ENCODE measurements around the gene FBXO21.
"Not testable (repeated sequence)": the region's sequence is repeated elsewhere in the genome, so short reads cannot be mapped to it uniquely, and the experiment has no call there.

FBXO21 gene

DNA sequence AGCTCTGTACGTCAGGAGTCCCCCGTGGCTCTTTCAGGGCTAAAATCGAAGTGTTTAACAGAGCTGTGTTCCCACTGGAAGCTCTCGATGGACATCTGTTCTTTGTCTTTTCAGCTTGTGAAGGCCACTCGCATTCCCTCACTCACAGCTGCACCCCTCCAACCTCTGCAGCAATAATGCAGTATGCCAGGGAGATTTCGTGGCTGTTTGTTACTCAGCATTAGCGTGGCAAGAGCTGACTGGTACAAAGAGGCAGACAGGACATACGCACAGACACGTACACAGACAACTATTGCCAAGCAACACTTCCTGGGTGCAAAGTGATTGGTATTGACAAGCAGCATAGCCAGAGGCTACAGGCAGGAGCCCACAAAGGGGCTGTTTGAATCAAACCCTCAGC is 11.8 kb upstream of the FBXO21 start:
- Histone ChIP-seq H3K9me3 (ENCODE audit: control insufficient read depth, low read length) (no peaks in the 10 kb centered on the region), H3K4me3 (ENCODE audit: extremely low read depth, insufficient read depth, low read length, poor library complexity, severe bottlenecking) (no peak overlapping the region), H3K36me3 (ENCODE audit: control insufficient read depth, insufficient read depth, low read length) (no peaks in the 10 kb centered on the region), H3K27ac (ENCODE audit: low read depth, low read length, severe bottlenecking) (no peak overlapping the region), H3K4me1 (ENCODE audit: control insufficient read depth, insufficient read depth, low read length, poor library complexity, severe bottlenecking) (no peaks in the 10 kb centered on the region)
- 86 to 95% methylated on average over 6 to 8 of the region's 9 CpGs for WGBS, 2 experiments (ENCODE audit: insufficient coverage in 2 of 2)

DNA sequence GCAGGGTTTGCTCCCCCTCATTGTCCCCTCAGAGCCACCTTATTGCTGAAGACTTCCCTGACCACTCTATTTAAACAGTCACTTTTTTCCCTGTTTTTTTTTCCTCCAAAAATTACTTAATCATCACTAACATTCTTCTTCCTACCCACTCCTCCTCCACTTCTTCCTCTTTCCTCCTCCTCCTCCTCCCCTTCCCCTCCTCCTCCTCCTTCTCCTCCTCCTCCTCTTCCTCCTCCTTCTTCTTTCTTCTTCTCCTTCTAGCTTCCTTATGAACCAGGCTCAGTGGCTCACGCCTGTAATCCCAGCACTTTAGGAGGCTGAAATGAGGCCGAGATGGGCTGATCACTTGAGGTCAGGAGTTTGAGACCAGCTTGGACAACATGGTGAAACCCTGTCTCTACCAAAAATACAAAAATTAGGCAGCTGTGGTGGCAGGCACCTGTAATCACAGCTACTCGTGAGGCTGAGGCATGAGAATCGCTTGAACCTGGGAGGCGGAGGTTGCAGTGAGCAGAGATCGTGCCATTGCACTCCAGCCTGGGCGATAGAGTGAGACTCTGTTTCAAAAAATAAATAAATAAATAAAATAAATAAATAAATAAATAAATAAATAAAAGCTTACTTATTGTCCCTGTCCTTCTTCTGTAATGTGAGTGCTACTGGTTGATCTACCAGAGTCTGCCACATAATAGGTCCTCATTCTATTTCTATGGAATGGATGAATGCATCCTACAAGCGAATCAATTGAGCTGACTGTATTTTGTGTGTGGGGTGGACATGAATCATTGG is 9.9 kb upstream of the FBXO21 start:
- not testable (repeated sequence) for H3K36me3 ChIP-seq (ENCODE audit: control insufficient read depth, insufficient read depth, low read length); H3K27ac ChIP-seq (ENCODE audit: low read depth, low read length, severe bottlenecking); H3K4me1 ChIP-seq (ENCODE audit: control insufficient read depth, insufficient read depth, low read length, poor library complexity, severe bottlenecking); H3K9me3 ChIP-seq (ENCODE audit: control insufficient read depth, low read length); H3K4me3 ChIP-seq (ENCODE audit: extremely low read depth, insufficient read depth, low read length, poor library complexity, severe bottlenecking)
- WGBS, 2 experiments (ENCODE audit: insufficient coverage in 2 of 2): 71 to 98% methylated on average over 1 to 6 of the region's 8 CpGs

DNA sequence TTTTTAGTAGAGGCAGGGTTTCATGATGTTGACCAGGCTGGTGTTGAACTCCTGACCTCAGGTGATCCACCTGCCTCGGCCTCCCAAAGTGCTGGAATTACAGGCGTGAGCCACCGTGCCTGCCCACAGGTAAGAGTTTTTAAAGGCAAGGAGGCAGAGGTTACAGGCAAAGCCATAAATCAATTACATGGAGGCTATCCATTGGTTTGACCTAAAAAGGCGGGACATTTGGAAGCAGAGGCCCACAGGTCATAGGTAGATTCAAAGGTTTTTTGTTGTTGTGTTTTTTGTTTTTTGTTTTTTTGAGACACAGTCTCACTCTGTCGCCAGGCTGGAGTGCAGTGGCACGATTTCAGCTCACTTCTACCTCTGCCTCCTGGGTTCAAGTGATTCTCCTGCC is 6.1 kb upstream of the FBXO21 start:
- H3K36me3 ChIP-seq (ENCODE audit: control insufficient read depth, insufficient read depth, low read length); H3K9me3 ChIP-seq (ENCODE audit: control insufficient read depth, low read length); H3K4me1 ChIP-seq (ENCODE audit: control insufficient read depth, insufficient read depth, low read length, poor library complexity, severe bottlenecking); H3K27ac ChIP-seq (ENCODE audit: low read depth, low read length, severe bottlenecking); H3K4me3 ChIP-seq (ENCODE audit: extremely low read depth, insufficient read depth, low read length, poor library complexity, severe bottlenecking): not testable (repeated sequence)
- WGBS, 2 experiments (ENCODE audit: insufficient coverage in 2 of 2): 93 to 96% methylated on average over 4 to 6 of the region's 6 CpGs

DNA sequence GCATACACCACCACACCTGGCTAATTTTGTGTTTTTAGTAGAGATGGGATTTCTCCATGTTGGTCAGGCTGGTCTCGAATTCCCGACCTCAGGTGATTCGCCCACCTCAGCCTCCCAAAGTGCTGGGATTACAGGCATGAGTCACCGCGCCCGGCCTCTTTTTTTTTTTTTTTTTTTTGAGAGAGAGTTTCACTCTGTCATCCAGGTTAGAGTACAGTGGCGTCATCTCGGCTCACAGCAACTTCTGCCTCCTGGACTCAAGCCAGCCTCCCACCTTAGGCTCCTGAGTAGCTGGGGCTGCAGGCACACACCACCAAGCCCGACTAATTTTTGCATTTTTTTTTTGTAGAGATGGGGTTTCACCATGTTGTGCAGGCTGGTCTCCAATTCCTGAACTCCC is 4.8 kb upstream of the FBXO21 start:
- not testable (repeated sequence) for H3K4me1 ChIP-seq (ENCODE audit: control insufficient read depth, insufficient read depth, low read length, poor library complexity, severe bottlenecking); H3K27ac ChIP-seq (ENCODE audit: low read depth, low read length, severe bottlenecking); H3K4me3 ChIP-seq (ENCODE audit: extremely low read depth, insufficient read depth, low read length, poor library complexity, severe bottlenecking); H3K9me3 ChIP-seq (ENCODE audit: control insufficient read depth, low read length); H3K36me3 ChIP-seq (ENCODE audit: control insufficient read depth, insufficient read depth, low read length)
- 86% methylated on average over 1 of the region's 9 CpGs; no CpG with 5 or more reads in 1 of the 2 experiments for WGBS, 2 experiments (ENCODE audit: insufficient coverage in 2 of 2)

DNA sequence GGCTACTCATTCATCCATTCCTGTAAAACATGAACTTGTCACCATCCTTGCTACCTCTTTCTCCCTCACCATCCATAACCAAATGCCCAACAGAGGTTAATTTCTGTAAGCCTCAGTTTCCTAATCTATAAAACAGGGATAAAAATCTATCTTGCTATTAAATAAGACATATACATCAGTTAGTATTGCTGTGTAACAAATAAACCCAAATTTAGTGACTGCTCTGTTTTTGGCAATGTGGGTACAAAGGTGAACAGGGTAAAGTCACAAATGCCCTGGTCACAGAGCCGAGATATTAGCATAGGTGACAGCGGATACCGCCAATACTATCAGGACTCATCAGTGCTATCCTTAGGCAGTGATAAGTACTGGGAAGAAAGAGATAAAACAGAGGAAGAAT is 3.6 kb upstream of the FBXO21 start:
- WGBS, 2 experiments (ENCODE audit: insufficient coverage in 2 of 2): 67 to 90% methylated on average over 3 of the region's 3 CpGs
- H3K4me1 ChIP-seq (ENCODE audit: control insufficient read depth, insufficient read depth, low read length, poor library complexity, severe bottlenecking): peaks cover 1% of the 10 kb centered on the region
- no peak overlapping the region for H3K27ac ChIP-seq (ENCODE audit: low read depth, low read length, severe bottlenecking)
- no peaks in the 10 kb centered on the region for H3K9me3 ChIP-seq (ENCODE audit: control insufficient read depth, low read length)
- H3K36me3 ChIP-seq (ENCODE audit: control insufficient read depth, insufficient read depth, low read length): no peaks in the 10 kb centered on the region
- H3K4me3 ChIP-seq (ENCODE audit: extremely low read depth, insufficient read depth, low read length, poor library complexity, severe bottlenecking): no peak overlapping the region

DNA sequence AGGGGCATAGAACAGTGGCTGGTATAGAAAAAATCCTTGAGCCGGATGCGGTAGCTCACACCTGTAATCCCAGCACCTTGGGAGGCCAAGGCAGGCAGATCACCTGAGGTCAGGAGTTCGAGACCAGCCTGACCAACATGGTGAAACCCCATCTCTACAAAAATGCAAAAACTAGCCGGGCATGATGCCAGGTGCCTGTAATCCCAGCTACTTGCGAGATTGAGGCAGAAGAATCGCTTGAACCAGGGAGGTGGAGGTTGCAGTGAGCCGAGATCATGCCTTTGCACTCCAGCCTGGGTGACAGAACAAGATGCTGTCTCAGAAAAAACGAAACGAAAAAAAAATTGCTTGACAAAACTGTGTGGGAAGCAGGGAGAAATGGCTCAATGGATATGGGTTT is 2.3 kb upstream of the FBXO21 start:
- 86 to 94% methylated on average over 7 to 9 of the region's 9 CpGs for WGBS, 2 experiments (ENCODE audit: insufficient coverage in 2 of 2)
- not testable (repeated sequence) for H3K9me3 ChIP-seq (ENCODE audit: control insufficient read depth, low read length); H3K27ac ChIP-seq (ENCODE audit: low read depth, low read length, severe bottlenecking); H3K36me3 ChIP-seq (ENCODE audit: control insufficient read depth, insufficient read depth, low read length); H3K4me3 ChIP-seq (ENCODE audit: extremely low read depth, insufficient read depth, low read length, poor library complexity, severe bottlenecking); H3K4me1 ChIP-seq (ENCODE audit: control insufficient read depth, insufficient read depth, low read length, poor library complexity, severe bottlenecking)

DNA sequence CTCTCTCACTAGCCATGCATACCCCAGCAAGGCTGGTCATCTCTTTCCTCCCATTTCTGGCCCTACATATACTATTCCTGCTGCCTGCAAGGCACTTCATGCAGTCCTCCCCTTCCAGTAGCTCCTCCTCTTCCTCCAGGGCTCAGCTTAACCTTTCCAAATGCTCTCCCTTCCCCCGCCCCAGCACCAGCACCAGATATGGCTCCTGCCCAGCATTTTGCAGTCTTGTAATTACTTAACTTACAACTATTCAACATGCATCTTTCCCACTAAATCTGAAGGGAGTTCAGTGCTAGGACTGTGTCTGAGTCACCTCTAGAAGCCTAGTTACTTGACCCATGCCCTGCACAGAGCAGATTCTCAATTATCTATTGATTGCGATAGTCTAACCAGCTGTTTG is 1.8 kb upstream of the FBXO21 start:
- peaks cover 8% of the 10 kb centered on the region for H3K36me3 ChIP-seq (ENCODE audit: control insufficient read depth, insufficient read depth, low read length)
- H3K9me3 ChIP-seq (ENCODE audit: control insufficient read depth, low read length): no peaks in the 10 kb centered on the region
- no peak overlapping the region for H3K4me3 ChIP-seq (ENCODE audit: extremely low read depth, insufficient read depth, low read length, poor library complexity, severe bottlenecking)
- no peak overlapping the region for H3K27ac ChIP-seq (ENCODE audit: low read depth, low read length, severe bottlenecking)
- 67% methylated on average over 1 of the region's 2 CpGs; no CpG with 5 or more reads in 1 of the 2 experiments for WGBS, 2 experiments (ENCODE audit: insufficient coverage in 2 of 2)
- H3K4me1 ChIP-seq (ENCODE audit: control insufficient read depth, insufficient read depth, low read length, poor library complexity, severe bottlenecking): peaks cover 5% of the 10 kb centered on the region

DNA sequence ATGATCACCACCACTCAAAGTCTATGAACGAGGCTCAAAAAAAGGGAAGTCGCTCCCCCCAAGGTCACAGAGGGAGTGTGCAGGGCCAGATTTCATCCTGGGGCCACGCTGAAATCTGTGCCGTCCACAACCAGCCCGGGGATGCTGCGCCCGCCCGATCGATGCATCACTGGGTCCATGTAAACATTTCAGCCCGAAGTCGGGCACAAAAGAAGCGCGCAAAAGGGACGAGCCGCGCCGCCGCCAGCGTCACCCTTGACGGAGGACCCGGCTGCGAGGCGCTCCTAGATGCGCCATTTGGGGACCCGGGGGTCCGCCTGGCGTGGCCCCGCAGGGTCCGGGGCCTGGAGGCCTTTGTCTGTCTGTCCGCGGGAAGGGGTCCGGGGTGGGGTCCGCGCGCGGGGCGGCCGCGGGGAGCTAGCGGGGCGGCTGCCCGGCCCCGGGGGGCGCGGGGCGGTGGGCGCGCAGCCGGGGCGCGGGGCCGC is 503 bp downstream of the FBXO21 start:
- H3K4me3 ChIP-seq (ENCODE audit: extremely low read depth, insufficient read depth, low read length, poor library complexity, severe bottlenecking): peak overlapping the region; percentile 73
- H3K9me3 ChIP-seq (ENCODE audit: control insufficient read depth, low read length): no peaks in the 10 kb centered on the region
- peaks cover 5% of the 10 kb centered on the region for H3K4me1 ChIP-seq (ENCODE audit: control insufficient read depth, insufficient read depth, low read length, poor library complexity, severe bottlenecking)
- H3K36me3 ChIP-seq (ENCODE audit: control insufficient read depth, insufficient read depth, low read length): peaks cover 30% of the 10 kb centered on the region
- H3K27ac ChIP-seq (ENCODE audit: low read depth, low read length, severe bottlenecking): no peak overlapping the region
- 0 to 1% methylated on average over 24 to 43 of the region's 52 CpGs for WGBS, 2 experiments (ENCODE audit: insufficient coverage in 2 of 2)

DNA sequence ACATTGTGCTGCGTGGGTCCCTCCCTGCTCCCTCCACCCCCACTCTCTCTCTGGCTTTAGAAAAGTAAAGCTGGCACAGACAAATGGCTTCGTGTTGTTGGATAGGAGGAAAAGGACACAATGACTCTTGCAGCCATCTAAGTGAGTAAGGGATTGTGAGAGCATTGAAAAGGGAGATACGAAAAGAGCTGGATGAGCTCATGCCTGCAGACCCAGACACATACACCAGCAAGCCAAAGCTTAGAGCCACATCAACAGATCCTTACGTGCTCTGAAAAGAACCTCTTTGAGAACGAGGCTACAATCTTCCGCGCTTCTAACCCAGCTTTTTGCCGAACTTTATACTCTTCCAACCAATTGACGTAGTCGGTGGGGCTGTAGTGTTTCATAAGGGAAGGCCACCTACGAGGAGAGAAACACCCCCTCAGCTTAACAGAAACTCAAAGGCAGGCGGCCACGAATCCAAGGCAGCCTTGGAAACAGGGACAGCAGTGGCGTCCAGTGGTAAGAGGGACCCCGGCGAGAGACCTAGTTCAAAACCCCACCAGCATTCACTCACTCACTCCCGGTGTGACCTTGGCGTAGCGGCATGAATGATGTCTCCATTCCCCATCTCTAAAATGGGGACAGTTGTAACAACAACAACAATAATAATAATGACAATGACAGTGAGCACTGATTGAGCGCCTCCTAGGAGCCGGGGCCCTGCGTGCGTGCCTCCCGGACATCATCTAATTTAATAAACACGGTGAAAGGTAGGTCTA is 1.1 kb downstream of the FBXO21 start:
- Histone ChIP-seq H3K4me3 (ENCODE audit: extremely low read depth, insufficient read depth, low read length, poor library complexity, severe bottlenecking) (peak overlapping the region; percentile 73), H3K27ac (ENCODE audit: low read depth, low read length, severe bottlenecking) (peak overlapping the region; percentile 57), H3K9me3 (ENCODE audit: control insufficient read depth, low read length) (no peaks in the 10 kb centered on the region), H3K4me1 (ENCODE audit: control insufficient read depth, insufficient read depth, low read length, poor library complexity, severe bottlenecking) (peaks cover 5% of the 10 kb centered on the region), H3K36me3 (ENCODE audit: control insufficient read depth, insufficient read depth, low read length) (peaks cover 36% of the 10 kb centered on the region)
- WGBS, 2 experiments (ENCODE audit: insufficient coverage in 2 of 2): 7 to 27% methylated on average over 5 to 8 of the region's 25 CpGs

DNA sequence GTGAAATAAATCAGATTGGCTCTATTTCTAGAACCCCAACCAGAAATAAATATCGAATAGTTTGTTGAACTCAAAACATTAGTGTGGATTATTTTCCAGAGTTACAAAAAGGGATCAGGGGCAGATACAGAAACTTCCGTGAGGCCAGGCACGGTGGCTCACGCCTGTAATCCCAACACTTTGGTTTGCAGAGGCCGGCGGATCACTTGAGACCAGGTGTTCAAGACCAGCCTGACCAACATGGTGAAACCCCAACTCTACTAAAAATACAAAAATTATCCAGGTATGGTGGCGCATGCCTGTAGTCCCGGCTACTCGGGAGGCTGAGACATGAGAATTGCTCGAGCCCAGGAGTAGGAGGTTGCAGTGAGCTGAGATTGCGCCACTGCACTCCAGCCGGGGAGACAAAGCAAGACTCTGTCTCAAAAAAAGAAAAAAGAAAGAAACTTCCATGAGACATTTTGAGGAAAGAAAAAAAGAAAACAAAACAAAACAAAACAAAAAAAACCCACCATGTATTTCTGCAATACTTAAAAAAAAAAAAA is 2.1 kb downstream of the FBXO21 start:
- Histone ChIP-seq H3K4me3 (ENCODE audit: extremely low read depth, insufficient read depth, low read length, poor library complexity, severe bottlenecking) (no peak overlapping the region), H3K27ac (ENCODE audit: low read depth, low read length, severe bottlenecking) (no peak overlapping the region), H3K36me3 (ENCODE audit: control insufficient read depth, insufficient read depth, low read length) (peaks cover 46% of the 10 kb centered on the region)

More for the DNA sequence above, 2.1 kb downstream of the FBXO21 start:
- WGBS, 2 experiments (ENCODE audit: insufficient coverage in 2 of 2): 91 to 92% methylated on average over 7 to 10 of the region's 12 CpGs
- Histone ChIP-seq H3K4me1 (ENCODE audit: control insufficient read depth, insufficient read depth, low read length, poor library complexity, severe bottlenecking) (peaks cover 5% of the 10 kb centered on the region), H3K9me3 (ENCODE audit: control insufficient read depth, low read length) (no peaks in the 10 kb centered on the region)

Data from mesodermal cell (in vitro differentiated cells).